Dendritic cell treated with granulocyte-macrophage colony-stimulating factor and Interleukin-4, amounts not matched to agents 40 ng/mL and 50 ng/mL, for 4 days (primary cell): ENCODE data around the gene ADORA2A.

ENCODE experiments used
- H3K27ac Mint-ChIP-seq: one replicate; pipeline ENCODE4 v1.8.0; 2022; ENCODE audit warnings: mild to moderate bottlenecking, mixed read lengths
- H3K27me3 Mint-ChIP-seq: one replicate; pipeline ENCODE4 v1.8.0; 2022; ENCODE audit warnings: mild to moderate bottlenecking, mixed read lengths
- H3K36me3 Mint-ChIP-seq: one replicate; pipeline ENCODE4 v1.8.0; 2022; ENCODE audit warnings: low read depth, mixed read lengths
- H3K4me1 Mint-ChIP-seq: one replicate; pipeline ENCODE4 v1.8.0; 2022; ENCODE audit warnings: low read depth, mixed read lengths
- H3K4me3 Mint-ChIP-seq: one replicate; pipeline ENCODE4 v1.8.0; 2022; ENCODE audit warnings: mild to moderate bottlenecking, moderate library complexity, mixed read lengths
- H3K9me3 Mint-ChIP-seq: one replicate; pipeline ENCODE4 v1.8.0; 2022; ENCODE audit warnings: mixed read lengths
- intact Hi-C: fragments of 100-400 bp; cut with micrococcal nuclease; formaldehyde crosslinking; loops from one replicate; pipeline ENCODE4 v1.15.0; 2022

The ADORA2A gene

DNA sequence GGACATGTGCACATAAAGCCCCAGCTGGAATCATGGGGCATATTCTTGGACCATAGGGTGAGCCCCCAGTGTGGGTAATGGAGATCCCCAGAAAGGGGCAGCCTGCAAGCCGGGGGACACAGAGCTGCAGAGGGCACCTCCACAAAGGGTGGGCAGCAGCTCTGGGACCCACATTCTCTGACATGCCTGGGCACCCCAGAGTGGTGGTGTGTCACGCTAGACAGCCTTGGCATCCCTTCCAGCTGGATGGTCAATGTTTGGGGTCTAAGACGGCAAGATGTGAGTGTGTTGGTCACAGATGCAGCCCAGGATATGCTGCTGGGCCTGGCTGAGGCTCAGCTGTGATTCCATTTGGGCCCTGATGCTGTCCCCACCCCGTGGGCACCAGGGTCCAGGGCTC is 9.7 kb downstream of the ADORA2A start:
- intact Hi-C loops: loop anchor here (5.0 kb wide), 1 partner anchor 45 kb away; no protein-coding TSS in a partner anchor
- Mint-ChIP-seq H3K4me1 (peaks cover 89% of the 10 kb centered on the region), H3K4me3 (no peak overlapping the region), H3K27me3 (no peaks in the 10 kb centered on the region), H3K27ac (peak overlapping the region; percentile 27), H3K9me3 (no peaks in the 10 kb centered on the region), H3K36me3 (no peaks in the 10 kb centered on the region)

- no peaks in the 10 kb centered on the region for H3K36me3 Mint-ChIP-seq
- H3K9me3 Mint-ChIP-seq: no peaks in the 10 kb centered on the region
- H3K4me3 Mint-ChIP-seq: no peak overlapping the region
- intact Hi-C loops: loop anchor here (5.0 kb wide), 1 partner anchor 44 kb away; no protein-coding TSS in a partner anchor
- peaks cover 89% of the 10 kb centered on the region for H3K4me1 Mint-ChIP-seq
- no peaks in the 10 kb centered on the region for H3K27me3 Mint-ChIP-seq
- H3K27ac Mint-ChIP-seq: peak overlapping the region; percentile 27
Observed at GRCh38 chr22:24437741-24438328, 10.4 kb downstream of the ADORA2A start.

DNA sequence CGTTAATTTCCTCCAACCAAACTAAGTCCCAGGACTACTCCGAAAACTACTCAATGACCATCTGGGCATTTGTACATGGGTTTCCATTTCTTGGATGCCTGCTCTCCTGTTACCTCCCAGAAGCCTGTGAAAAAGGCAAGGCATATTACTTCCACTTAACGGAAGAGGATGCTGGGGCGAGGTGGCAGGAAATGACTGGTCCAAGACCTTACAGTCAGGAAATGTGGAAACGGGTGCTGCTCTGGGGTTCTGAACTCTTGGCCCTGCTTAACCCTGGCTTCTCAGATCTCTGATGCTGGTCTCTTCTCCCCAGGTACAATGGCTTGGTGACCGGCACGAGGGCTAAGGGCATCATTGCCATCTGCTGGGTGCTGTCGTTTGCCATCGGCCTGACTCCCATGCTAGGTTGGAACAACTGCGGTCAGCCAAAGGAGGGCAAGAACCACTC is 12.9 kb downstream of the ADORA2A start:
- H3K27ac Mint-ChIP-seq: no peak overlapping the region
- H3K36me3 Mint-ChIP-seq: no peaks in the 10 kb centered on the region
- intact Hi-C loops: no loop called here
- H3K9me3 Mint-ChIP-seq: no peaks in the 10 kb centered on the region
- peaks cover 80% of the 10 kb centered on the region for H3K4me1 Mint-ChIP-seq
- H3K27me3 Mint-ChIP-seq: no peaks in the 10 kb centered on the region
- H3K4me3 Mint-ChIP-seq: no peak overlapping the region

DNA sequence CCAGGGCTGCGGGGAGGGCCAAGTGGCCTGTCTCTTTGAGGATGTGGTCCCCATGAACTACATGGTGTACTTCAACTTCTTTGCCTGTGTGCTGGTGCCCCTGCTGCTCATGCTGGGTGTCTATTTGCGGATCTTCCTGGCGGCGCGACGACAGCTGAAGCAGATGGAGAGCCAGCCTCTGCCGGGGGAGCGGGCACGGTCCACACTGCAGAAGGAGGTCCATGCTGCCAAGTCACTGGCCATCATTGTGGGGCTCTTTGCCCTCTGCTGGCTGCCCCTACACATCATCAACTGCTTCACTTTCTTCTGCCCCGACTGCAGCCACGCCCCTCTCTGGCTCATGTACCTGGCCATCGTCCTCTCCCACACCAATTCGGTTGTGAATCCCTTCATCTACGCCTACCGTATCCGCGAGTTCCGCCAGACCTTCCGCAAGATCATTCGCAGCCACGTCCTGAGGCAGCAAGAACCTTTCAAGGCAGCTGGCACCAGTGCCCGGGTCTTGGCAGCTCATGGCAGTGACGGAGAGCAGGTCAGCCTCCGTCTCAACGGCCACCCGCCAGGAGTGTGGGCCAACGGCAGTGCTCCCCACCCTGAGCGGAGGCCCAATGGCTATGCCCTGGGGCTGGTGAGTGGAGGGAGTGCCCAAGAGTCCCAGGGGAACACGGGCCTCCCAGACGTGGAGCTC is 13.5 kb downstream of the ADORA2A start:
- Mint-ChIP-seq H3K27ac (no peak overlapping the region), H3K36me3 (no peaks in the 10 kb centered on the region), H3K27me3 (no peaks in the 10 kb centered on the region), H3K4me1 (peaks cover 79% of the 10 kb centered on the region), H3K4me3 (no peak overlapping the region), H3K9me3 (no peaks in the 10 kb centered on the region)
- intact Hi-C loops: no loop called here

GRCh38 chr22:24441406-24442351 is 14.3 kb downstream of the ADORA2A start:
- no peaks in the 10 kb centered on the region for H3K27me3 Mint-ChIP-seq
- H3K27ac Mint-ChIP-seq: no peak overlapping the region
- no peaks in the 10 kb centered on the region for H3K36me3 Mint-ChIP-seq
- no peaks in the 10 kb centered on the region for H3K9me3 Mint-ChIP-seq
- no peak overlapping the region for H3K4me3 Mint-ChIP-seq
- H3K4me1 Mint-ChIP-seq: peaks cover 71% of the 10 kb centered on the region
- intact Hi-C loops: no loop called here

- peaks cover 64% of the 10 kb centered on the region for H3K4me1 Mint-ChIP-seq
- no peak overlapping the region for H3K27ac Mint-ChIP-seq
- H3K36me3 Mint-ChIP-seq: no peaks in the 10 kb centered on the region
- no peaks in the 10 kb centered on the region for H3K9me3 Mint-ChIP-seq
- intact Hi-C loops: no loop called here
- H3K4me3 Mint-ChIP-seq: no peak overlapping the region
- H3K27me3 Mint-ChIP-seq: no peaks in the 10 kb centered on the region
Observed at GRCh38 chr22:24442352-24442744, 14.9 kb downstream of the ADORA2A start.

GRCh38 chr22:24443668-24444067 is 16.3 kb downstream of the ADORA2A start:
- H3K4me3 Mint-ChIP-seq: no peak overlapping the region
- H3K27me3 Mint-ChIP-seq: no peaks in the 10 kb centered on the region
- H3K27ac Mint-ChIP-seq: no peak overlapping the region
- H3K4me1 Mint-ChIP-seq: peaks cover 59% of the 10 kb centered on the region
- H3K36me3 Mint-ChIP-seq: no peaks in the 10 kb centered on the region
- H3K9me3 Mint-ChIP-seq: no peaks in the 10 kb centered on the region
- intact Hi-C loops: no loop called here

DNA sequence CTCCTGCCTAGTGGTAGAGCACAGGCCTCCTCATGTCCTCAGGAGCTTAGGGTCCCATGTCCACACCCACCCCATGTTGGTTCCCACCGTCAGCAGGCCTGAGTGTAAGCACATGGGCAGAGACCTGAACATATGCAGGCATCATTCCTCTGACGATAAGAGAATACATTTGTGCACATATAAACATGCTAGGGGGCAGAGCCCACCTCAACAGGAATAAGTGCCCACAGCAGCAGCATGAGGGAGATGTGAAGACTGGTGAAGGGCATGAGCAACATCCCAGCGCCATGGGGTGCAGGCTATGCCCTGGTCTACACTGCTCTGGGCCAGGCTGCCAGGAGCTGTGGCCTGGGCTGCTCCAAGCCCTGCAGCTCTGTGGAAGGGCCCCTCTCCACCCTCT is 16.9 kb downstream of the ADORA2A start:
- Mint-ChIP-seq H3K4me3 (no peak overlapping the region), H3K27me3 (no peaks in the 10 kb centered on the region), H3K4me1 (peaks cover 63% of the 10 kb centered on the region), H3K27ac (no peak overlapping the region), H3K9me3 (no peaks in the 10 kb centered on the region), H3K36me3 (no peaks in the 10 kb centered on the region)
- intact Hi-C loops: no loop called here

DNA sequence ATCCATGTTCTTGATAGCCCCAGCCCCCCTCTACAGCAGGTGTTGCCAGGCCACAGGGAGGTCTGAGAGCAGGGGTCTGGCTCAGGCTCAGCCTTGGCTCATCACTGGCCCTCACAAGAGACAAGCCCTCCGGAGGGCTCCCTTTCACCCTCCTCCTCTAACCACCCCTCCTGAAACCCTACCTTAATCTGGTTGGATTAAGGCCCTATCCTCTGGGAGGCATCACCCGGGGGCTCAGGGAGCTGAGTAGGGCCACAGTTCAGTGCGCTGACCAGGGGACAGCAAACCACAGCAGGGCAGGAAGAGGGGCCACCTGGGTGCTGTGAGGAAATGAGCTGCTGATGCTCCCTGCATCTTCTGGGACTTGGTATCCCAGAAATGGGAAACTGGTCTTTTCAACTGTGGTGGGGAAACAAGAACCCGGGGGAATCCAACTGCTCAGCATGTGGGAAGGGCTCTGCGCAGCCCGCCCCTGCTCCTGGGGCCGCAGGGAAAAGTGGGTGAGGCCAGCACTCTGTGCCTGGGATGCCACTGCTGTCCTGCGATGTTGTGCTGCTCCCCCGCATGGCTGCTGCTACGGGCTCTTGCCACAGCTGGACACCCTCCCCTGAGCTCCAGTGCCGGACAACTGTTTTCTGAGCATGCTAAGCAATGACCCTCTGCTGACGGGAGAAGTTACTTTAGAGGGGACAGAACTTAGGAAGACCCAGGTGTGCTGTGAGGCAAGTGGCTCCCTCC is 17.5 kb downstream of the ADORA2A start:
- H3K27me3 Mint-ChIP-seq: no peaks in the 10 kb centered on the region
- H3K27ac Mint-ChIP-seq: no peak overlapping the region
- no peaks in the 10 kb centered on the region for H3K9me3 Mint-ChIP-seq
- H3K36me3 Mint-ChIP-seq: no peaks in the 10 kb centered on the region
- intact Hi-C loops: no loop called here
- H3K4me1 Mint-ChIP-seq: peaks cover 63% of the 10 kb centered on the region
- H3K4me3 Mint-ChIP-seq: no peak overlapping the region

DNA sequence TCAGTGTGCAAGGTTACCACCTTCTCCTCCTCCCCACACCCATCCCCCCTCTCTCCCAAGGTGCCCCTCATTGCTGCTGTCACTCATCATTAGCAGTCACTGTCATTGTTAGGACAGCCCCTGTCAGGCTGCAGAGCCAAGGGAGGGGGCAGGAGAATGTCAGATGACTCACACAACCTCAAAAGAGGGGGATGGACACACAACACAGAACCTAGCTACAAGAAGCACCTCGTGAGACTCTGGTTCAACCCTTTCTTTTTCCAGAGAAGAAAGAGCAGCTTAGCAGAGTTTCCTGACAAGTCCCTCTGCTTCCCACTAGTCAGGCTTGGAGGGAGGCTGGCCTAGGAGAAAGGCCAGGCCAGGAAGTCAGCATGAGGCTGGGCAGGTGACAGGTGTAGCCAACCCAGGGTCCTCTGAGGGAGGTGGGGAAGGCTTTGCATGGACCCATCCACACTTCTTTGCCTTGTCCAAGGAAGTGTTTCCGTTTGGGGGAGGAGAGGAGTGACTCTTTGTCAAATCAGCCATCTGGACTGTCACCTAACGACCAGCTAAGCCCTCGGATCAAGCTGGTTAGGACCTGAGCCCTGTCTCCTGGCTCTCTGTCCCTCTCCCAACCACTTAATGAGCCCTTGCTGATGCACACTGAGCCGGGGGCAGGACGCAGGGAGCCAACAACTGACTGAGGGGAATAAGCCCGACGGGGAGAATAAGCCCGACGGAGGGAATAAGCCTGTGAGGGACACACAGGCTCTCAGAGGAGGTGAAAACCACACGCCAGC is 18.3 kb downstream of the ADORA2A start:
- H3K4me1 Mint-ChIP-seq: peaks cover 63% of the 10 kb centered on the region
- no peak overlapping the region for H3K4me3 Mint-ChIP-seq
- intact Hi-C loops: no loop called here
- no peaks in the 10 kb centered on the region for H3K36me3 Mint-ChIP-seq
- H3K9me3 Mint-ChIP-seq: no peaks in the 10 kb centered on the region
- H3K27me3 Mint-ChIP-seq: no peaks in the 10 kb centered on the region
- no peak overlapping the region for H3K27ac Mint-ChIP-seq

- Mint-ChIP-seq H3K4me3 (no peak overlapping the region), H3K27ac (no peak overlapping the region), H3K36me3 (no peaks in the 10 kb centered on the region), H3K9me3 (no peaks in the 10 kb centered on the region), H3K4me1 (peaks cover 59% of the 10 kb centered on the region), H3K27me3 (no peaks in the 10 kb centered on the region)
- intact Hi-C loops: no loop called here
Observed at GRCh38 chr22:24446260-24446611, 18.8 kb downstream of the ADORA2A start.

DNA sequence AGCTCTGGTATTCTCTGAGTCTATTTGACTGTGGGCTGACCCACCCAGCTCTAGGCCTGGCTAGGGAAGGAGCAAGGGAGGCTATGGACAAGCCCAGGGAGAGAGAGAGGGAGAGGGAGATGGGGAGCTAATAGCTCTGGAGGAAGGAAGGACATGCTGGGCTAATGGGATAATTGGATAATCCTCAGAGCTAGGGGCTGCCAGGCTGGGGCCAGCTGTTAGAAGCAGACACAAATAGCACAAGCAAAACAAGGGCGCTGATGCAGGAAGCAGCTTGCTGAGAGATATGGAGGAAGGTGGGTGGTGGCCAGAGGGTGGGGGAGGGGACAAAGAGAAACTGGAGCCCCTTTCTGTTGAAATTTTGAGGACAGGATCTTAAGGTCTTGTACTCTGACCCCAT is 23.2 kb downstream of the ADORA2A start:
- Mint-ChIP-seq H3K36me3 (no peaks in the 10 kb centered on the region), H3K4me1 (peaks cover 31% of the 10 kb centered on the region), H3K27me3 (no peaks in the 10 kb centered on the region), H3K9me3 (no peaks in the 10 kb centered on the region), H3K4me3 (no peak overlapping the region), H3K27ac (no peak overlapping the region)
- intact Hi-C loops: no loop called here

DNA sequence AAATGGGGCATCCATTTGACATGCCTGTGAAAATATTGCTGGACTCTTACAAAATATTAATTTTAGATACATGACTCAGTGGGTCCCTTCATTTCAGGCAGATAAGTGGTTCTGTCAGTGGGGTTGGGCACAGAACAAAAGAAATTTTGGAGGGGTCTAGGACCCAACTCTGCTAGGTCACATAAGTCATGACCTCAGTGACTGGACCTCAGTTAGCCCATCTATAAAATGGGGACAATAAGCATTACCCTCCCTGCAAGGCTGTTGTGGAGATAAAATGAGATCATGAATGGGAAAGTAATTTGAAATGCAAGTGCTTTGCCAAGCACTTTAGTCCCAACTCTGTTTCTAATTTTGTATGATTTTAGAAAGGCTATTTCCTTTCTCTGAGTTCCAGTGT is 23.8 kb downstream of the ADORA2A start:
- peaks cover 36% of the 10 kb centered on the region for H3K4me1 Mint-ChIP-seq
- intact Hi-C loops: no loop called here
- H3K4me3 Mint-ChIP-seq: no peak overlapping the region
- H3K9me3 Mint-ChIP-seq: no peaks in the 10 kb centered on the region
- no peaks in the 10 kb centered on the region for H3K27me3 Mint-ChIP-seq
- no peaks in the 10 kb centered on the region for H3K36me3 Mint-ChIP-seq
- no peak overlapping the region for H3K27ac Mint-ChIP-seq
